Measurements from ENCODE around the gene MAN1C1.

MAN1C1 gene

DNA sequence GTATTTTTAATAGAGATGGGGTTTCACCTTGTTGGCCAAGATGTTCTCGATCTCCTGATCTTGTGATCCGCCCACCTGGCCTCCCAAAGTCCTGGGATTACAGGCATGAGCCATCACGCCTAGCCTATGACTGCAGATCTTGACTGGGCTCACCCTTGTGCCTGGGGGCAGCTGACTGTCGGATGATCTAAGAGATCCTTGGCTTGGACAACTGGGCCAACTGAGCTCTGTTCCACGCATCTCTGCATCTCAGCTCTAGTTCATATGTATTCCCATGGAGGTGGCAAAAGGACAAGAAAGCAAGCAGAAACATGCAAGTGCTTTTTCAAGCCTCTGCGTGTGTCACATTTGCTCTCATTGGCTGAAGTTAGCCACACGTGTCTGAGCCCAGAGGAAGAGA is 107.6 kb downstream of the MAN1C1 start:
- no peak overlapping the region for H2AFZ ChIP-seq (ENCODE audit: low read depth, low read length)
- no peak overlapping the region for H3K27ac ChIP-seq (ENCODE audit: low read length)
- H3K4me1 ChIP-seq (ENCODE audit: low read length), result no peaks in the 10 kb centered on the region
- no peaks in the 10 kb centered on the region for H3K9me3 ChIP-seq (ENCODE audit: insufficient read depth, low read length)
- peaks cover 3% of the 10 kb centered on the region; the same call in 1 of the 2 replicates for H3K27me3 ChIP-seq (ENCODE audit: low read depth, low read length)
- H3K4me2 ChIP-seq (ENCODE audit: low read length), result no peak overlapping the region
- H4K20me1 ChIP-seq (ENCODE audit: insufficient read depth, low read length), result no peaks in the 10 kb centered on the region
- TF ChIP-seq, protein P1, sequence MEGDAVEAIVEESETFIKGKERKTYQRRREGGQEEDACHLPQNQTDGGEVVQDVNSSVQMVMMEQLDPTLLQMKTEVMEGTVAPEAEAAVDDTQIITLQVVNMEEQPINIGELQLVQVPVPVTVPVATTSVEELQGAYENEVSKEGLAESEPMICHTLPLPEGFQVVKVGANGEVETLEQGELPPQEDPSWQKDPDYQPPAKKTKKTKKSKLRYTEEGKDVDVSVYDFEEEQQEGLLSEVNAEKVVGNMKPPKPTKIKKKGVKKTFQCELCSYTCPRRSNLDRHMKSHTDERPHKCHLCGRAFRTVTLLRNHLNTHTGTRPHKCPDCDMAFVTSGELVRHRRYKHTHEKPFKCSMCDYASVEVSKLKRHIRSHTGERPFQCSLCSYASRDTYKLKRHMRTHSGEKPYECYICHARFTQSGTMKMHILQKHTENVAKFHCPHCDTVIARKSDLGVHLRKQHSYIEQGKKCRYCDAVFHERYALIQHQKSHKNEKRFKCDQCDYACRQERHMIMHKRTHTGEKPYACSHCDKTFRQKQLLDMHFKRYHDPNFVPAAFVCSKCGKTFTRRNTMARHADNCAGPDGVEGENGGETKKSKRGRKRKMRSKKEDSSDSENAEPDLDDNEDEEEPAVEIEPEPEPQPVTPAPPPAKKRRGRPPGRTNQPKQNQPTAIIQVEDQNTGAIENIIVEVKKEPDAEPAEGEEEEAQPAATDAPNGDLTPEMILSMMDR (IDR thresholded peaks at IDR 0.05; ENCODE audit: low read depth, low read length), result no peak
- TF ChIP-seq EZH2phosphoT487 (IDR thresholded peaks at IDR 0.05; ENCODE audit: low read depth), result no peak
- H3K79me2 ChIP-seq (ENCODE audit: low read length), result no peaks in the 10 kb centered on the region
- no peaks in the 10 kb centered on the region for H3K36me3 ChIP-seq (replicated peaks; ENCODE audit: low read depth, low read length)
- no peak overlapping the region for H3K4me3 ChIP-seq (ENCODE audit: low read length)
- no peak overlapping the region for H3K9ac ChIP-seq (ENCODE audit: low read length)

DNA sequence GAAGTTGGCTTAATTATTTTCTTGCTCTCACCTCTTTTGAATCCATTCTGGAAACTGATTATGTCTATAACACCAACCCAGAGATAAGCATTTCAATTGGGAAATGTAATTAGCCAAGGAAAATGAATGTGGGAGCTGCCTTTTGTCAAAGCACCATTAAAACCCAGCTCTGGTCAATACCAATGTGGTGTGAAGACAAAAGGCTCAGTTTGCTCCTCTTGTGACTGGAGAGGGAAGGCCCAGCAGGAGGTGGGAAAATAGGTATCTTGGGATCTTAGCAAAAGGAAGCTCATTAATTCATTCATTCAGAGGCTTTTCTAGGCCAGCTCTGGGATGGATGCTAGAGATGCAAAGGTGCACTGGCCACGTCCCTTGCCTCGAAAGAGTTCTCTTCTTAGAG is 108.4 kb downstream of the MAN1C1 start:
- Histone ChIP-seq H3K9me3 (ENCODE audit: insufficient read depth, low read length) (no peaks in the 10 kb centered on the region), H3K4me3 (ENCODE audit: low read length) (no peak overlapping the region)

DNA sequence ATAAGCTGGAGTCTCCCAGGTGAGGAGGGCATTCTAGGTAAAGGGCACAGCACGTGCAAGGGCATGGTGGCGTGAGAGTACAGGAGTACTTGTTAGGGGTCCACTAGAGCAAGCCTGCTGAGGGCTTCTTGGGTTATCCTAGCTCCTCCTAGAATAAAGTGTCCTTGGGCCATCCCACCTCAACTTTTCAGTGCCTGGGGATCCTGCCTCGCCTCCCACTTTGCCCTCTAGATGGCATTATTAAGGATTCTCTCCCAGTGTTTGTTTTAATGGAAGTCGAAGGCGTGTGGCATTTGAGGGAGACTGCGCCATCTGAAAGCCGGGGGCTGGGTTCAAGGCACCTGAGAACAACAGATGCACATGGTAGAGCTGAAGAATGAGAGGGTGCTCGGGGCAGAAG is 108.9 kb downstream of the MAN1C1 start:
- H3K4me2 ChIP-seq (ENCODE audit: low read length), result no peak overlapping the region
- H3K4me1 ChIP-seq (ENCODE audit: low read length), result no peaks in the 10 kb centered on the region
- TF ChIP-seq EZH2phosphoT487 (IDR thresholded peaks at IDR 0.05; ENCODE audit: low read depth), result no peak
- TF ChIP-seq, protein P1 (IDR thresholded peaks at IDR 0.05; ENCODE audit: low read depth, low read length), result no peak
- no peak overlapping the region for H2AFZ ChIP-seq (ENCODE audit: low read depth, low read length)
- H3K27ac ChIP-seq (ENCODE audit: low read length), result no peak overlapping the region
- no peak overlapping the region for H3K9ac ChIP-seq (ENCODE audit: low read length)
- H3K36me3 ChIP-seq (replicated peaks; ENCODE audit: low read depth, low read length), result no peaks in the 10 kb centered on the region
- H3K79me2 ChIP-seq (ENCODE audit: low read length), result no peaks in the 10 kb centered on the region
- H3K9me3 ChIP-seq (ENCODE audit: insufficient read depth, low read length), result no peaks in the 10 kb centered on the region
- H4K20me1 ChIP-seq (ENCODE audit: insufficient read depth, low read length), result no peaks in the 10 kb centered on the region
- no peak overlapping the region for H3K4me3 ChIP-seq (ENCODE audit: low read length)
- H3K27me3 ChIP-seq (ENCODE audit: low read depth, low read length), result peaks cover 3% of the 10 kb centered on the region; the same call in 1 of the 2 replicates

More for the DNA sequence above, 108.4 kb downstream of the MAN1C1 start:
- Histone ChIP-seq H3K4me1 (ENCODE audit: low read length) (no peaks in the 10 kb centered on the region), H2AFZ (ENCODE audit: low read depth, low read length) (no peak overlapping the region), H4K20me1 (ENCODE audit: insufficient read depth, low read length) (no peaks in the 10 kb centered on the region), H3K79me2 (ENCODE audit: low read length) (no peaks in the 10 kb centered on the region), H3K9ac (ENCODE audit: low read length) (no peak overlapping the region), H3K4me2 (ENCODE audit: low read length) (no peak overlapping the region), H3K27me3 (ENCODE audit: low read depth, low read length) (peaks cover 3% of the 10 kb centered on the region; the same call in 1 of the 2 replicates), H3K27ac (ENCODE audit: low read length) (no peak overlapping the region), H3K36me3 (replicated peaks; ENCODE audit: low read depth, low read length) (no peaks in the 10 kb centered on the region)
- TF ChIP-seq, protein P1 (IDR thresholded peaks at IDR 0.05; ENCODE audit: low read depth, low read length), result no peak
- no peak for TF ChIP-seq EZH2phosphoT487 (IDR thresholded peaks at IDR 0.05; ENCODE audit: low read depth)

DNA sequence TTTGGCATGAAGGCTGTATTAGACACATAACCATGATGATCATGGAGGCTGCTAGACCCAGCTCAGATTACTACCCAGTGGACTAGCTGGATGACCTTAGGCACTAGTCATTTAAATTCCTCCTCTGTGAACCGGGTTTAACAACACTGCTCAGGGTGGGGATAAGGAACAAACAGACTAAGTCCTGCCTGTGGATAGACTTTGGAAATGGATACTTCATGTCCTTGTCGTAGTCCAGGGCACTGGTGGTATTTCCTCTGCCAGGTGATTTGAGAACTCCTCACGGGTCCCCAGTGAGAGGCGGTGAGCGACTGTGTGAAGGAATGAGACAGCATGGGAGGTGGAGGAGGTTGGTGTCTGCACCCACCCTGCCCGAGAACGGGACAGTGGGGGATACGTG is 110.5 kb downstream of the MAN1C1 start:
- Histone ChIP-seq H3K4me2 (ENCODE audit: low read length) (no peak overlapping the region), H3K27me3 (ENCODE audit: low read depth, low read length) (peaks cover 3% of the 10 kb centered on the region; the same call in 1 of the 2 replicates), H3K9ac (ENCODE audit: low read length) (no peak overlapping the region), H3K36me3 (replicated peaks; ENCODE audit: low read depth, low read length) (no peaks in the 10 kb centered on the region), H4K20me1 (ENCODE audit: insufficient read depth, low read length) (no peaks in the 10 kb centered on the region), H3K27ac (ENCODE audit: low read length) (no peak overlapping the region), H3K79me2 (ENCODE audit: low read length) (no peaks in the 10 kb centered on the region), H3K9me3 (ENCODE audit: insufficient read depth, low read length) (no peaks in the 10 kb centered on the region), H3K4me1 (ENCODE audit: low read length) (no peaks in the 10 kb centered on the region), H3K4me3 (ENCODE audit: low read length) (no peak overlapping the region), H2AFZ (ENCODE audit: low read depth, low read length) (no peak overlapping the region)
- TF ChIP-seq, protein P1 (IDR thresholded peaks at IDR 0.05; ENCODE audit: low read depth, low read length), result no peak
- TF ChIP-seq EZH2phosphoT487 (IDR thresholded peaks at IDR 0.05; ENCODE audit: low read depth), result no peak

All from OCI-LY3 (cell line).